Middle frontal gyrus (tissue), 1 donor: Measurements from ENCODE around the gene ISCA2.
"Not testable (repeated sequence)": the region's sequence is repeated elsewhere in the genome, so short reads cannot be mapped to it uniquely, and the experiment has no call there.

ENCODE experiments used
- DNase-seq: peaks from one replicate; pipeline ENCODE4 v3.0.0-alpha.2; 2015; ENCODE audit warnings: low spot score; ENCODE audit errors: extremely low spot score

ISCA2 gene, protein sequence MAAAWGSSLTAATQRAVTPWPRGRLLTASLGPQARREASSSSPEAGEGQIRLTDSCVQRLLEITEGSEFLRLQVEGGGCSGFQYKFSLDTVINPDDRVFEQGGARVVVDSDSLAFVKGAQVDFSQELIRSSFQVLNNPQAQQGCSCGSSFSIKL

DNA sequence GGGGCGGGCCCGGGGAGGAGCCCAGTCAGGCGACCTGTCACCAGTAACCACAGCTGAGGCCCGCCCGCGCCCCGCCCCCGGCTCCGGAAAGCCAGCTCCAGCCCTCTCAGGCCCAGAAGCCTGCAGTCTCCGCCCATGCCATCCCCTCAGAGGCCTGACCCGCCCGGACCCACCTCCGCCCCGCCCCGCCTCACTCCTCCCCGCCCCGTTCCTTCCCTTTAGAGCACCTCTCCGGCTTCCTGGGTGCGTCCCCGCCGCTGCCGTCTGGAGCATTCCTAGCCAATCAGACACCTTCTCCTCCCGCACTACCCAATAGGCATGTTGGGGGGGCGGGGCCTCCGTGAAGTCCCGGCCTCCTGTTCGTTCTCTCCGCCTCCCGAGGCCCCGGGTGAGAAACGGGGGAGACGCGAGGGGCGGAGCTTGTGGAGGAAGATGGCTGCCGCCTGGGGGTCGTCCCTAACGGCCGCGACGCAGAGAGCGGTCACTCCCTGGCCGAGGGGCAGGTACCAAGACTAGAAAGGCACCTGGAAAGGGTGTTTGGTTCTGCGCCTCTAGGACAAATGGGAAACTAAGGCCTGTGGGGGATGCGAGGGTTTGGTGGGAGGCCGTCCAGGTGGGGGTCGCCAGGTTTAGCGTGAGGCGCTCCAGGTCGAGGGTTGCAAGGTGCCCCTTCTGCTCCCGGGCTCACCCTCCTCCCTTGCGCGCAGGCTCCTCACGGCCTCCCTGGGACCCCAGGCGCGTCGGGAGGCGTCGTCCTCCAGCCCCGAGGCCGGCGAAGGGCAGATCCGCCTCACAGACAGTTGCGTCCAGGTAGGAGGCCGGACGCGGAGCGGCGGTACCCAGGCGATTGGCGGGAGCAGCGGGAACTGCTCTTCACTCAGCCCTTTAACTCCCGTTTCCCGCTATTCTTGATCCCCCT is at the start of gene ISCA2:
ISCA2 (plus strand) TSS at position 423 of the 919 bp plus-strand sequence; CDS start at position 433, 10 bp downstream.
- DNase-seq, result peak; percentile 96

DNA sequence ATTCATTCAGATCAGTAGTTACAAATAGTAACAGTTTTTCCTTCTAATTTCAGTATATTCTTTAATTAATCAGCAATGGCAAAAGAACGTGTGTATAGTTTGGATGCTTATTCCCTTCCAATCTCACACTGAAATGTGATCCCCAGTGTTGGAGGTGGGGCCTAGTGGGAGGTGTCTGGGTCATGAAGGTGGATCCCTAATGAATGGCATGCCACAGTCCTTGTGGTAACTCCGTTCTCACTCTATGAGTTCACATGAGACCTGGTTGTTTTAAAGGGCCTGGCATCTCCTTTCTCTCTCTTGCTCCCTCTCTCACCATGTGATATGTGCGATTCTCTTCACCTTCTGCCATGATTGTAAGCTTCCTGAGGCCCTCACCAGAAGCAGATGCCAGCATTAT is 48.7 kb upstream of the ISCA2 start:
- DNase-seq, result no peak

DNA sequence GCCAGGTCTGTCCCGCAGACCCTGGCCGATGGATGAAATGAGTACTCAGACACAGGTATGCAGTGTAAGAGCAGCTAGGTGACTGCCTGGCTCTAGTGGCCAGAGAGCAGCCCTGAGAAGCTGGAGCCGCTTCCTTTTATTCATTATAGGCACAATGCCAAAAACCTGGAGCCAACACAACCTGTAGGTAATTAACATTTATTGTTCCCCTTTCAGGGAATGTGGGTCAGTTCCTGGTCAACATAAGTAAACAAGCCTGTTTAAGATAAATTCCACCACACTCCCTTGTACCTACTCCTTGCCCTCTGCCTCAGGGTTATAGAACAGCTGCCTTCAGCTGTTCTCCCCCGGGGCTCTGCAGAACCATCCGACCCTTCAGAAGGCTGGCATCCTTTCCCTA is 39.2 kb upstream of the ISCA2 start:
- DNase-seq, result not testable (repeated sequence)

DNA sequence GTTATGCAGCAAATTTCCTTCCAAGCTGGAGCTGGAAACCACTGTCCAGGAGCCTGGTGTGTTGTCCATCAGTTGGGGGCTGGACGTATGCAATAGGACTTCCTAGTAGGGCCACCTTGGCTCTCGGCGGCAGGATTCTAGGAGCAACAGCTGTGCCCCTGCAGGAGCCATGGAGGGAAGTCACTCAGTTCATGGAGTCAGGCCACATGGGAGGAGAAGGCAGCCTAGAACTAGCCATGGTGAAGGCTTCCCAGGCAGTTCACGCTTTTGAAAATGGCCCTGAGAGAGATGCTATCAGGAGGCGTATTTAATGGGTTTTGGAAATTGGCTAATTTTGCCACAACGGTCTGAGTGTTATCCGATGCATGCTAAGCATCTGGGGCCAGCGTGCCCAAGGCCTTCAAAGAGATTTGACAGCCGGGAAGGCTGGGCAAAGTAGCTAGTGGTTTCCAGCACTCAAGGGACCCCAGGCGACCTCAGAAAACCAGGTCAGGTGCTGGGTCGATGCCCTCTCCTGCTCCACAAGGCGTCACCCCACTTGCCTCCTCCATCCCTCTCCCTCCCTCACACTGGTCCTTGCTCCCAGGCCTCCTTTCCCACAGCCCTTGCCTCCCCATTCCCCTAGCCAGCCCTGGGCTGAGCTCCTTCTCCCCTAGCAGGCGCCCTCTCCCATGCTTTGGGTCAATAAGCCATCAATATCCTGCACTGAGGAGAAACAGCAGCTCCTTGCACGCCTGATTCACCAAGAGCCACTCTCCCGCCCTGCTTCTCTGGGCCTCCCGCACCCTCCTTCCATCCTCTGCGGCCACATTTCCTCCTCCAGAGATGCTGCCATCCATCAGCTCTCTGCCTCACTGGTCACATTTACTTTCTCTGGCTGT is 36.6 kb upstream of the ISCA2 start:
- DNase-seq, result no peak

DNA sequence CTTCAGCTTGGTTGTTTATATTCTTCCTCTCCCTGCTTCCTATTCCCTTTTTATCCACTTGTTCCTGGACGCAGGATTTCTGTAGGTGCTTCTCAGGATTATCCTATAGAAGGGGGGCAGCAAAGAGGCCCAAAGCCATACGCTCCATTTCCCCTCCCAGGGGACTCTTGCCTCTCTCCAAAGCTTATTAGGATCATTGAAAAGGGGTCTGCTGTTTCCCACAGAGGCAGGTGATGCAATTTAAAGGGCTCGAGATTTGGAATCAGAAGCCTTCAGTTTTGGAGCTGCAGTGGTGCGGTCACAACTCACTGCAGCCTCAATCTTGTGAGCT is 36.0 kb upstream of the ISCA2 start:
- no peak for DNase-seq

DNA sequence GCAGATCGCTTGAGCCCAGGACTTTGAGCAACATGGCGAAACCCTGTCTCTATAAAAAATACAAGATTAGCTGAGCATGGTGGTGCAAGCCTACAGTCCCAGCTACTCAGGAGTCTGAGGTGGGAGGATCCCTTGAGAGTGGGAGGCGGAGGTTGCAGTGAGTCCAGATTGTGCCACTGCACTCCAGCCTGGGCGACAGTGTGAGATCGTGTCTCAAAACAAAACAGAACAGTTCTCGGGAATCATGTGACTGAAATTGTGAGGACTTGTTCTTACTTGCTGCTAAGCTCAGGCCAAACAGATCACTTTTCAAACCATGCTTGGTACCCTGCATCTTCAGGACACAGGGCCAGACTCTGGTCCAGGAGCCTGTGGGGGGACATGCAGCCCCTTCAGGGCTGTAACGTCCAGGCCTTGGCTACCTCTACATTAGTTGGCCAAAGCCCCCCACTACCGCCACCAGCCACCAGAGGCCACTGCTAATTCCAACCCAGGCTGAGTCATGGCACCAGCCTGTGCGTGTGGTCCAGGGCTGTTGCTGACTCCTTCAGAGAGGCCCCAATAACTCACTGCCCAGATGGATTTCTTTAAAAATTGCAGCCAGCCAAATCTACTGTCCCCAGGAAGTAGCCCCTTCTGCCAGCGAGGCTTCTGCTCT is 34.1 kb upstream of the ISCA2 start:
- no peak for DNase-seq

DNA sequence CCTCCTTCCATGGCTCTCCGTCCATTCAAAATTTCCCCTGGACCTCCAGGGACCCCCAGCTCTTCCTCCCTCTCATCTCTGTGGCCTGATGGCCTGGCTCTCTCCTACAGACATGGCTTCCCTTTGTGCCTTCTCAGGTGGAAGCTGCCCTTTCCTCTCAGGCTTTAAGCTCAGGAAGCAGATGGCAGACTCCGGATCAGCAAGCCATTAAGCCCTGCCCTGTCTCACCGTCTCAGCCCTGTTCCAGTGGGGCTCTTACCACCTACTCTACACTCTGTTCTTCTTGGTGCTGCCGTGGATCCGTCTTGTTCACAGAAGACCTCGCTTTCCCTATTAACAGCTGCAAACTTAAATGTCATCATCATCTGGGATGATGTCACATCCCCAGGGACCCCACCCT is 33.6 kb upstream of the ISCA2 start:
- DNase-seq, result no peak

DNA sequence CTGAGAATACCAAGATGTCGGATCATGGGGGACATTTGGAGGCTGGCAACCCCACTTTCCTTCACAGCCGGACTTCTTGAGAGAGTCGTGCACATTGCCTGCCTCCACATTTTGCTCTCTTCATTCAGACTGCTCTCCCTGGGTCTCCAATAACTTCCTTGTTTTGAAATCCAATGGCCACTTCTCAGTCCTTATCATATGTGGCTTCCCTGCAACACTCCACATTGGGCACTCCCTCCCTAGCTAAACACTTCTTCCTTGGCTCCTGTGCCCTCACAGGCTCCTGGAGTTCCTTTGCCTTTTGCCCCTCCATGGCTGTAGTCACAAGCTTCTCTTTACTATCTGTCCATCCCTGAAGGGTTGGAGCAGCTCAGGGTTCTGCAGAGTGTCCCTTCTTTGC is 30.6 kb upstream of the ISCA2 start:
- no peak for DNase-seq

DNA sequence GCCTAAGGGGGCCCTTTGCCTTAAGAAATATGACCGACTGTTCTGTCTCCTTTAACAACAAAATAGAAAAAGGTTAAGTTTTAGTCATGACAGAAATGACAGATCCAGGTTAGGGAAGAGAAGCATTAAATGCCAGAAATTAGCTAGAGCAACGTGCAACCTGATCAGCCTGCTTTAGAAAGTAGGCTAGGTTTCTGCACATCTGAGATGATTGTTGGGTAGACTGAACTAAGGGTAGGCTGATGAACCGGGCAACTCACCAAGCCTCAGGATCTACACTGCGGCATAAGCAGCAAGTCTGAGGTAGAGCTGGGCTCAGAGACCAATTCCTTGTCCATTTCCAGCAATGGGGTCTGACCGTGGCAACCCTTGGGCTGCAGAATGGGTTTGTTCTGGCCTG is 29.9 kb upstream of the ISCA2 start:
- DNase-seq, result no peak

DNA sequence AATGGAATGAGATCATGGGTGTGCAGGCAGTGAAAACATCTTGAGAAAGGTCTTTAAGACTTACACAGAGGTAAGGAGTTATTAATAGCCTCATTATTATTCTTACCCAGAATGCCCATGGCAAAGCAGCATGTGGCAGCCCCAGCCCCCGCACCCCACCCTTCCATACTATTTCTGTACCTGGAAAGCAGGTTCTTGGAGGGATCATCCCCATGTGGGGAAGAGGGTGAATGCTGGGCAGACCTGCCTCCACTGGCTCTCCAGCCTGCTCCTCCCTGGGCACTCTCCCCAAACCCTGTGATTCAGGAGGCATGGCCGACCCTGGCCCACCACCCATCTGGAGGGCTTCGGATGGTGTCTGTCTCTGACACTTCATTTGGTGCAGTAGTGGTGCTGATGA is 28.8 kb upstream of the ISCA2 start:
- no peak for DNase-seq

DNA sequence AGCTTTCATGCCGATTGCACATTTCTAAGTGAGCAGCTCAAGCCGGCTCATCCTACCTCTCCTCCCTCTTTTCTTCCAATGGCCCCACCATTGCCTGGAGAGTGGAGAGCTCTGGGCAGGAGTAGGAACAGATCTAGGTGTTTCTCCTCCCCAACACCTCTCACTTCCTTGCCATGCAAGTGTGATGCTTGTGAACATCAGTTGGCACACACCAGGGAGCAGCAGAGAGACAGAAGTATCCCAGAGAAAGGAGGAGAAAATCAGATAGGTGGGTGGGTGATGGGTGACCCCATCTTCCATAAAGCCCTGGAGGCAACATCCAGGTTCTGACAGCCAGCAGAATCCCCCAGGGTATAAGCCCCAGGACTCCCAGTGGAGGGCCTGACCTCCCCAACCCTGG is 28.2 kb upstream of the ISCA2 start:
- DNase-seq, result no peak

DNA sequence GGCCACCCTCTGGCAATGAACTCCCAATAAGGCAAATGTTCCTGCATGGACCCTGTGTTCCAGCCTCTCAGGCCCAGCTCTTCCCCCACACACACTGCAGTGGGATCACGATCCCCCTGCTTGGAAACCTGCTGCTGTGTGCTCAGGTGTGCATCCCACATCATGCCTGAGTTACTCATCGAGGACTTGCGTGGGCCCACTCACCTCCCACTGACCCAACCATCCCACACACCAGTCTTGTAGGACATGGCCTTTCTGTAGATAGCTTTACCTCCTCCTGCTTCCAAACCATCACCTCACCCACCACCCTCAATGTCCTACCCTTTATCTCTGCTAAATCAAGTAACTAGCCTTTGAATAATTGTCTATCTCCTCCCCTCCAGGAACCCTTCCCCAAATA is 25.1 kb upstream of the ISCA2 start:
- no peak for DNase-seq

DNA sequence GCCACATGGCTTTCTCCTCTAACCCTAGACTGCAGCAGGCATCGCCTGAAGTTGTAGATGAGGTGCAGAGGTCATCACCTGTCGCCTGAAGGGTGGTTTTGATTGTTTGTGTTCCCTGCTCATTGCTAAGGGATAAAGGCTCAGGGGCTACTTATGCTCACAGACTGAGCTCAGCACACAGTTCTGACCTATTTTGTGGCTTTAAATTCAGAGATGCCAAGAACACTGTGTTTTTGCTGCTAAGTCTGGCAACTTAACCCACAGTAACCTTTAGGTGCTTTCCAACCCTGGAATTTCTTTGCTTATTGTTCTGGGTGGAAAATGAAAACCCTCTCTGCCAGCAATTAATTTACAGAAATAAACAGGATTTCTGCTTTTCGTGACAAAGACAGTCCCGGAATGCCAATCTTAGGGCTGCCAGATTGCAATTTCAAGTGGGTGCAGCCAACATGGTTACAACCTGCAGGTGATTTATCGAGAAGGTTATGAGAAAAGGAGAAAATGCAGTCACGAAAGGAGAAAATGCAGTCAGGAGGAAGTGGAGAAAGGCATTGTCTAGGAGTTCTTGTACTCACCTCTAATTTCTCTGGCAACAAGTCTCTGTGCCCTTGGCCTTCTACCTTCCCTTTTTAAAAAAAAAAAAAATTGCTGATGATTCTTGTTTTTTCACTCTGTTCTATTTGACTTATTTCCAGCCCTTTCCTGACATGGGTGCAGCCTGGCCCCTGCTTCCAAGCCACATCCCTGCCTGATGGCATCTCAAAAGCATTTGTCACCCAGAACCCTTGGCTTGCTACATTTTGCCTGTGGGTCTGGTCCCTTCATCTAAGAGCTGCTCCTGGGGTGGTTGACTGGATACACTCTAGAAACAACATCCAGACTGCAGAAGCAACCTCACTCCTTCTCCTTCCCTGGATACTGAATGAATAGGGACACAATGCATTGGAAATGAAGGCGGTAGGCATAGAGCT is 23.7 kb upstream of the ISCA2 start:
- DNase-seq, result no peak

DNA sequence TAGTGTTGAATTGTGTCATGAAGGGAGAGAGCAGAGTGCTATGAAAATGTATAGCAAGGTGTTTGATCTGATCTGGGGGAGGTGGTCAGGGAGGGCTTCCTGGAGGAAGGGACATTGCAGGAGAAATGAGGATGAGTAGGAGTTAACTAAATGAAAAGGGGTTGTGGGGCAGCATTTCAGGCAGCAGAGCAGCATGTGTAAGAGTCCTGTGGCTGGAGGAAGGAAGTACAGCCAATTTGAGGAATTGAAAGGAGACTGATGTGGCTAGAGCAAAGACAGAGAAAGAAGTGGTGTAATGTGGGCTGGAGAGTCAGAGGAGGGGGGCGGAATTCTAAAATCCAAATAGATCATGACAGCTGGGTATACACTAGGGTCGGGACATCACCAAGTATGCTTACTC is 21.0 kb upstream of the ISCA2 start:
- DNase-seq, result no peak

DNA sequence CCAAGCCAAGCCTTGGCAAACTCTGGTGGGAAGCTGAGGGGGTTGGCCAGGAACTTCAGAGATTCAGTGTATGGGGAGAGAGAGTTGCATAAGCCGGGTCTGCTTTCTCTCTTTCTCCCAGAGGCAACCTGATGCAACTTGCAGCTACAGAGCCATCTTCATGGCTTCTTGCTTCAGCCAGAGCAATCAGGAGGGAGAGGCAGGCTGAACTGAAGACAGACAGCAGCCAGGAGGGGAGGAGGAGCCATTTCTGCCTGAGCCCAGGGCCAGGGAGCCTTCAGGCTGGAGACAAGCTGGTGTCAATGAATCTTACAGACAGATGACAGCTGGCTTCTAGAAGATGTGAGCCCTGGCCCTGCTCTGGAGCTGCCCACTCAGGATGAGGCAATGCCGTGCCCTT is 19.2 kb upstream of the ISCA2 start:
- DNase-seq, result no peak

DNA sequence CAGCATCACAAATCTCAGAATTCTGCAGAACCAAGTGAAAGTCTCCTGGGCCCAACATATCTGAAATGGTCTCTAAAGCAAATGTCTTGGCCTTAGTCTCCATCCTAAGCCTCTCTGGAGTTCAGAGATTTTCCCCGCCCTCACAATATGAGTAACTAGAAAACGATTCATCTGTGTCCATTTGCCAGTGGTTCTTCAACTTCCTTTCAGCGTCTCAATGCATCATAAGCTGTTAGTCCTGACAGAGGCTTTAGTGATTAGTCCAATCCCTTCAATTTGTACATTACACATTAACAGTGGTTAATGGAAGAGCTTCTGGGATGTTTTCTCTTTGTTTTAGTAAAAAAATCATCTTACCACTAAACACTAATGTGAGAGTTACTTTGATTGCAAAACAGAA is 17.9 kb upstream of the ISCA2 start:
- no peak for DNase-seq

DNA sequence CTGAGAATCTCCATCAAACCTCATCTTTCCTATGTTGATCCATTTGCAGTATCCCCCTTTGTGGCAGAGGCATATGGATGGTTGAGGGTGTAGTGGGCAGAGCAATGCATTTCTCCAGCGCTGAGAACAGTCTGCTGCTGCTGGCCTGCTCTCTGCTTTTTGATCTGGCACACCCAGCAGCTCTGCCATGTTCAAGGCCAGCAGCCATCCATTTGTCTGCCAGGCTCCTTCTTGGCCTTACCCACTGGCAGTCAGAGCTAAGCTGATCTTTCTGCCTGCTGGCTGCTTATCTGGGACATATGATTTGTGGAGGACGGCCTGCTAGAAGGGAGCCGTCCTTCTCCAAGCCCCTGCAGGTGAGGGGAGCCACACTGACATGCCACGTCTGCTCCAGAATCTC is 17.5 kb upstream of the ISCA2 start:
- no peak for DNase-seq

DNA sequence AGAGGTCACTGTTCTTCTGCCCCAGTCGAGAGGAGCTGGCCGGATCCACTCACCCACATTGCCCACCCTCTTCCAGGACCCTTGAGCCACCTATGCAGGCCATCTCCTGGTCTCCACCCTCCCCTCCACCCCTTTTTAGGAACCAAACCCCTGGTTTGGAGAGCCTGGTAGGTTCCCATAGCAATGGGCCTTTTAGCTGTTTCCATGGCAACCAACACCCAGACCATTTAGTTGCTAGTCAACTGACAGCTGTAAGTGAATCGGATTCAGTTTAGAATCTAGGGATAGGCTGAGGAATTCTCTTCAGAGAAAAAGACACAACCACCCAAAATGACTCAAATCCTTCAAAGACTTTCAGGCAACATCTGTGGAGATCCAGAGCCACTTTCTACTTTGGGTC is 17.0 kb upstream of the ISCA2 start:
- peak; percentile 27 for DNase-seq

DNA sequence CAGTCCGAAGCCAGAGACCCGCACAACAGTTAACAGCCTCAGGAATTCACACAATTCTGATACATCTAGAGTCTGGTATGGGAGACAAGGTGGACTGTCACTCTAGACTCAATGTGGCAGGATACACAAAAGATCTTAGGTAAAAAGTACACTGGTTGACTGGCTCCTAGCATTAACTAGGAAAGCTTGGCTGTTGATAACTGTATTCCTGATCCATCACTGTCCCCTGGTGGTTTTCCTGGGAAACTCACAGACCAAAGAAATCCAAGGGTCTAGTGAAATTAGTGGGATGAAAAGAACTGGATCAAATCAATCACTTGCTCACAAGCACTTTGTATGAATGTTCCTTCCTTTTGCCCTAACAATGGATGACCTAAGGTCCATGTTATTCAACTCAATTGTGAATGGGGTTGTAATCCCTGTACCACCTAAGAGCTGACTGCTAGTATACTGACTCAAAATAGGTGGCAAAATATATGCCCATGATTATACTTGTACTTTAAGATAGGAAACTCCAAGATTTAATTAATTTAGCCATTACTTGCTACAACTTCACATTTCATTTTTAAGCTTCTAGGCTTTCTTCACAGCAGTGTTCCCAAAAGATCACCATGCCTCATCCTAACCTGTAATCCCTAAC is 14.4 kb upstream of the ISCA2 start:
- DNase-seq, result no peak

DNA sequence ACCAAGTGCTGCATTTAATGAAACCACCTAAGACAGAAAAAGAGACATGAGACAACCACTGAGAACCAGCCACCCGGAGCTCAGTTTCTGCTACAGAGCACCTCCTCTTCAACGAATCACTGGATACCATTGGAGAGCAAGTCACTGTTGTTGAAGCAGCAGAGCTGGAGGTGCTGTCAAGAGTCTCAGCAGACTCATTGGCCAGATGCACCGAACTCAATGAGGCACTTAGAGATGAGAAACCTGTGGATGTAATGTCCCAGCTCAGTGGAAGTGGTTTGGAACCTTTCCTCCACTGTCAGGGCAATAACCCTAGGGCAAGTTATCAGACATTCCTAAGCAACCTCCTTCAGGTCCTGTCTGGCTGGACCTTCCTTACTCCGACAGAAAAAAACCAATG is 13.5 kb upstream of the ISCA2 start:
- no peak for DNase-seq
